ENCODE data around the gene NPW. TPM values are rescaled to one million over a fixed set of nuclear protein-coding genes. Genes with fewer than 3 reads are reported as not detected.

NPW gene
- total RNA-seq, 4 donors from 2014 or later, result 0.48 TPM; not detected in 3

- WGBS, 2 donors, result 90% methylated on average over 4 of the region's 37 CpGs; no CpG with 5 or more reads in 1 of the 2 donors
- Histone ChIP-seq H3K4me3 (peak overlapping the region; percentile 36 to 50 (median 44)), H3K9me3 (no peaks in the 10 kb centered on the region), H3K36me3 (peaks cover 32 to 53% (median 41%) of the 10 kb centered on the region in 3 donors), H3K4me1 (peaks cover 25 to 72% (median 29%) of the 10 kb centered on the region in 3 donors), H3K27me3 (peaks cover 0 to 93% (median 13%) of the 10 kb centered on the region in 4 donors), H3K27ac (peak overlapping the region; percentile 52 to 83 (median 80))
- no peak for TF ChIP-seq CTCF (IDR thresholded peaks at IDR 0.05)
- no peak for TF ChIP-seq POLR2A (IDR thresholded peaks at IDR 0.05)
- DNase-seq, result no peak
- intact Hi-C loops (cut with DNase I), result no loop called here
These were observed 41.0 kb upstream of the NPW start for GRCh38 chr16:1978476-1979120.

GRCh38 chr16:1979271-1980029 lies 40.1 kb upstream of the NPW start:
- intact Hi-C loops (cut with DNase I), result no loop called here
- Histone ChIP-seq H3K27me3 (peaks cover 0 to 92% (median 13%) of the 10 kb centered on the region in 4 donors), H3K9me3 (no peaks in the 10 kb centered on the region), H3K36me3 (peaks cover 30 to 45% (median 38%) of the 10 kb centered on the region in 3 donors), H3K4me1 (peaks cover 27 to 72% (median 29%) of the 10 kb centered on the region in 3 donors), H3K27ac (peak overlapping the region; percentile 52 to 83 (median 80)), H3K4me3 (peak overlapping the region; percentile 36 to 50 (median 44))
- no peak for DNase-seq
- WGBS, 2 donors, result no CpG with 5 or more reads among the region's 70 CpGs
- TF ChIP-seq POLR2A (IDR thresholded peaks at IDR 0.05) (peak in 2 of 4 donors; percentile 21 to 60), CTCF (IDR thresholded peaks at IDR 0.05) (no peak)

GRCh38 chr16:1980030-1980769 lies 39.4 kb upstream of the NPW start:
- Histone ChIP-seq H3K27ac (peak overlapping the region; percentile 52 to 83 (median 80)), H3K9me3 (no peaks in the 10 kb centered on the region), H3K27me3 (peaks cover 0 to 84% (median 13%) of the 10 kb centered on the region in 4 donors), H3K4me3 (peak overlapping the region; percentile 36 to 50 (median 44)), H3K36me3 (peaks cover 28 to 37% (median 31%) of the 10 kb centered on the region in 3 donors), H3K4me1 (peaks cover 35 to 79% (median 36%) of the 10 kb centered on the region in 3 donors)
- WGBS, 2 donors, result 0 to 2% methylated on average over 9 to 21 of the region's 53 CpGs
- intact Hi-C loops (cut with DNase I), result no loop called here
- TF ChIP-seq POLR2A (IDR thresholded peaks at IDR 0.05) (no peak), CTCF (IDR thresholded peaks at IDR 0.05) (no peak)
- no peak for DNase-seq

- H3K27me3 ChIP-seq, result peaks cover 0 to 79% (median 13%) of the 10 kb centered on the region in 4 donors
- H3K4me1 ChIP-seq, result peaks cover 40 to 84% (median 41%) of the 10 kb centered on the region in 3 donors
- H3K4me3 ChIP-seq, result peak overlapping the region in 2 of 4 donors; percentile 50
- DNase-seq, result no peak
- peaks cover 25 to 35% (median 26%) of the 10 kb centered on the region in 3 donors for H3K36me3 ChIP-seq
- TF ChIP-seq CTCF (IDR thresholded peaks at IDR 0.05), result no peak
- TF ChIP-seq POLR2A (IDR thresholded peaks at IDR 0.05), result no peak
- intact Hi-C loops (cut with DNase I), result no loop called here
- WGBS, 2 donors, result 19% methylated on average over 14 of the region's 16 CpGs; no CpG with 5 or more reads in 1 of the 2 donors
- peak overlapping the region in 1 of 4 donors; percentile 1 for H3K27ac ChIP-seq
- no peaks in the 10 kb centered on the region for H3K9me3 ChIP-seq
These were observed 38.9 kb upstream of the NPW start for GRCh38 chr16:1980770-1981087.

Measured in esophagus squamous epithelium (tissue), 5 donors.